Left kidney (tissue), 2 donors: ENCODE results near the gene CNN1. TPM values are rescaled to one million over a fixed set of nuclear protein-coding genes. Genes with fewer than 3 reads are reported as not detected.

ENCODE experiments used
- DNase-seq: peaks from one replicate; pipeline ENCODE4 v3.0.0-alpha.2; 2013
- polyA plus RNA-seq: library from polyadenylated mRNA; unstranded; fragments of 120-200 nt; gene quantifications from one replicate; pipeline ENCODE4 v1.2.1, GENCODE V29; 2013; ENCODE audit not compliant: insufficient read length

Gene CNN1
- polyA plus RNA-seq, 1 donor: 3.0 TPM

GRCh38 chr19:11534538-11534937 lies 4.1 kb upstream of the CNN1 start:
- no peak for DNase-seq

DNA sequence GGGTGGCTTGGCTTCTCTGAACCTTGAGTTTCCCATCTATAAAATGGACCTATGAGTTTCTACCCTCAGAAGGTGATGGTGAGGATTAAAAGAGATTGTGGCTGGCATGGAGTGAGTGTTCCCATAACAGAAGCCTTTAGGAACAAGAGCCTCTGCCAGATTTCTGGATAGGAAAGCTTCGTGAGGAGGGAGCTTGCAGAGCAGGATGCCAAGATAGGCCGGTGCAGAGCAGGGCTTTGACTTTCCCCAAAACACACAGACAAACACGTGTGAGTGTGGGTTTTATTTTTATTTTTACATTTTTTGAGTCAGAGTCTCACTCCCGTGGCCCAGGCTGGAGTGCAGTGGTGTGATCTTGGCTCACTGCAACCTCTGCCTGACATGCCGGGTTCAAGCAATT lies 3.7 kb upstream of the CNN1 start:
- no peak for DNase-seq

GRCh38 chr19:11535792-11536595 lies 2.7 kb upstream of the CNN1 start:
- peak; percentile 79 for DNase-seq

- no peak for DNase-seq
Measured at GRCh38 chr19:11539495-11540365, 1.1 kb downstream of the CNN1 start.

- no peak for DNase-seq
Measured at GRCh38 chr19:11540645-11541044, 2.0 kb downstream of the CNN1 start.

GRCh38 chr19:11541238-11541637 lies 2.6 kb downstream of the CNN1 start:
- no peak for DNase-seq

DNA sequence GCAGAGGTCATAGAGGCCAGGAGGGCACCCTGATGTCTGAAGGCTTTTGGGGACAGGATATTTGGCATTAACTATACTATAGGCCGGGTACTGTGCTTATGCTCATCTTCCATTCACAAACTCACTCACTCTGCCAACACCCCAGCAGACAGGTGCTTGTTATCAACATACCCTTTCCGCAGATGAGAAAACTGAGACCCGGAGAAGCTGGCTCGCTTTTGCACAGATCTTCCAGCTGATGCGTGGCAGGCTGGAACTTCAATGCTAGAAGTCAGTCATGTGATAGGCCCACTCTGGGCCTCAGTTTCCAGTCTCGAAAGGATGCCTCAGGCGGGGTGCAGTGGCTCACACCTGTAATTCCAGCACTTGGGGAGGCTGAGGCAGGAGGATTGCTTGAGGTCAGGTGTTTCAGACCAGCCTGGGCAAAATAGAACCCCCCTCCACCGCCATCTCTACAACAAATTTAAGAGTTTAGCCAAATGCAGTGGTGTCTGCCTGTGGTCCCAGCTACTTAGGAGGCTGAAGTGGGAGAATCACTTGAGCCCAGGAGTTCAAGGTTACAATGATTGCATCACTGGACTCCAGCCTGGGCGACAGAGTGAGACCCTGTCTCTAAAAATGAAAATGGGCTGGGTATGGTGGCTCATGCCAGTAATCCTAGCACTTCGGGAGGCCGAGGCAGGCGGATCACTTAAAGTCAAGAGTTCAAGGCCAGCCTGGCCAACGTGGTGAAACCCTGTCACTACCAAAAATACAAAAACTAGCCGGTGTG lies 9.5 kb downstream of the CNN1 start:
- DNase-seq: no peak

DNA sequence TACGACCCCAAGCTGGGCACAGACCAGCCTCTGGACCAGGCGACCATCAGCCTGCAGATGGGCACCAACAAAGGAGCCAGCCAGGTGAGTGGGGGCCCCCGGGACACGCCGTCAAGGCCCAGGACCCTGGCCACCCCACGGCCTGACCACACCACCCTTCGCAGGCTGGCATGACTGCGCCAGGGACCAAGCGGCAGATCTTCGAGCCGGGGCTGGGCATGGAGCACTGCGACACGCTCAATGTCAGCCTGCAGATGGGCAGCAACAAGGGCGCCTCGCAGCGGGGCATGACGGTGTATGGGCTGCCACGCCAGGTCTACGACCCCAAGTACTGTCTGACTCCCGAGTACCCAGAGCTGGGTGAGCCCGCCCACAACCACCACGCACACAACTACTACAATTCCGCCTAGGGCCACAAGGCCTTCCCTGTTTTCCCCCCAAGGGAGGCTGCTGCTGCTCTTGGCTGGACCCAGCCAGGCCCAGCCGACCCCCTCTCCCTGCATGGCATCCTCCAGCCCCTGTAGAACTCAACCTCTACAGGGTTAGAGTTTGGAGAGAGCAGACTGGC lies 10.8 kb downstream of the CNN1 start:
- no peak for DNase-seq

DNA sequence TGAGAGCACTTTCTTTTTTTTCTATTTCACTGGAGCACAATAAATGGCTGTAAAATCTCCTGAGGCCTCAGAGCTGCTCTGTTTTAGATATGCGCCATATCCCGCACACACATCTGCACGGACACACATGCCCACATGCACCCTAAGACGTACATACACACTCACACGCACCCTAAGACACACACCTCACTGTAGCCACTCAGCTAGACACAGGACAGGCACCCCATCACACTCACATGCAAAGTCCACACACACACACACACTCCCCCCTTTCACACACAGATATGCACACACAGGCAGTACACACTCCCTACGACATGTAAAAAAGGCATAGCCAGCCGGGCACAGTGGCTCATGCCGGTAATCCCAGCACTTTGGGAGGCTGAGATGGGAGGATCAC lies 11.6 kb downstream of the CNN1 start:
- no peak for DNase-seq

GRCh38 chr19:11551603-11552235 lies 13.1 kb downstream of the CNN1 start:
- no peak for DNase-seq

GRCh38 chr19:11552666-11553372 lies 14.2 kb downstream of the CNN1 start:
- DNase-seq: no peak

DNA sequence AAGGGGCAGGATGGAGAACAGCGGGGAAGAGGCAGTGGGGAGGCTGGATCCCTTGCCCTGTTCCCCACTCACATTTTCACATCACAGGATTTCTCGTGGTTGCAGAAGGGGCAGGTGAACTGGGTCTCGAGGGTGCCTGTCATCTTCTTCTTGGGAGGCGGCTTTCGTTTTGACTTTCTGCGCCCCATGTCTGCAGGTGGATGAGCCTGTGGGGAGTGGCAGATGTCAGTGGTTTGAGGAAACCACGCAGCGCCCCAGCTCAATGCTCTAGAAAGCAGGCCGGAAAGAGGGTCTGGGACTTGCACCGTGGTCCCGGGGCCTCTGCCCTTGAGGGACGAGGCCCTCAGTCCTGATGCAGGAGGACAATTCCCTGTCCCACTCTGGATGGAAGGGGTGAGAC lies 15.5 kb downstream of the CNN1 start:
- no peak for DNase-seq

- no peak for DNase-seq
Measured at GRCh38 chr19:11555246-11555645, 16.6 kb downstream of the CNN1 start.

- DNase-seq: no peak
Measured at GRCh38 chr19:11556634-11557420, 18.2 kb downstream of the CNN1 start.

- peak; percentile 97 for DNase-seq
Measured at GRCh38 chr19:11558881-11559828, 20.5 kb downstream of the CNN1 start, which contains the start of gene ELOF1. Gene ELOF1 (minus strand): TSS chr19:11559230. CDS start chr19:11554347, 4,883 bp downstream.

GRCh38 chr19:11560404-11561051 lies 21.9 kb downstream of the CNN1 start:
- peak; percentile 78 for DNase-seq

DNA sequence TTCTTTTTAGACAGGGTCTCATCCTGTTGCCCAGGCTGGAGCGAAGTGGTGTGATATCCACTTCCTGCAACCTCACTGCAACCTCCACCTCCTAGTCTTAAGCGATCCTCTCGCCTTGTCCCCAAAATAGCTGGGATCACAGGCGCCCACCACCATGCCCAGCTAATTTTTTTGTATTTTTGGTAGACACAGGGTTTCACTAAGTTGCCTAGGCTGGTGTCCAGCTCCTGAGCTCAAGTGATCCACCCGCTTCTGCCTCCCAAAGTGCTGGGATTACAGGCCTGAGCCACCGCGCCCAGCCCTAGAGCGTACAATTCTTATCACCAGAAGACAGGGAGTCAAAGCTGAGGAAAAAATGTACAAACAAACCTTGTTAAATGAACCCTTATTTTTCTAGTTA lies 24.9 kb downstream of the CNN1 start:
- DNase-seq: no peak
